K562 (cell line): ENCODE measurements around the gene USP49.

ENCODE experiments used
- CBFA2T2 ChIP-seq: fragments of 450-650 bp; conservative IDR thresholded peaks from 2 replicates; pipeline ENCODE4 v1.6.1; 2017; ENCODE audit warnings: mild to moderate bottlenecking
- ETV1 ChIP-seq: fragments of 450-650 bp; conservative IDR thresholded peaks from 2 replicates; pipeline ENCODE4 v1.6.1; 2016; ENCODE audit warnings: missing genetic modification characterization, control low read depth, low read depth, missing compliant biosample characterization
- EZH2 ChIP-seq: IDR thresholded peaks from 2 replicates; pipeline ENCODE4 v1.6.1; 2012; ENCODE audit warnings: low read depth, mild to moderate bottlenecking, inconsistent platforms, low read length, borderline replicate concordance
- MTA2 ChIP-seq: fragments of 450-650 bp; IDR thresholded peaks from 2 replicates; pipeline ENCODE4 v1.6.1; 2016; ENCODE audit warnings: low read depth
- POU5F1 ChIP-seq: fragments of 150-350 bp; IDR thresholded peaks from 2 replicates; pipeline ENCODE4 v1.6.1; 2014; ENCODE audit warnings: borderline replicate concordance, low read length, low read depth, mild to moderate bottlenecking; ENCODE audit not compliant: partially characterized antibody
- TF ChIP-seq, protein P1 (sequence below): fragments of 250-450 bp; sonication (Bioruptor Pico); IDR thresholded peaks from 2 replicates; pipeline ENCODE4 v1.5.1; 2021; ENCODE audit warnings: mild to moderate bottlenecking
- TF ChIP-seq, protein P2 (sequence below), 3 experiments: IDR thresholded peaks in 2 of 3; conservative IDR thresholded peaks in 1 of 3; 2 replicates each; pipeline ENCODE4 v1.5.1; 2011 to 2012; ENCODE audit warnings: low read length in 3 of 3, mild to moderate bottlenecking in 3 of 3, control low read depth in 2 of 3, improper control_type of control experiment in 1 of 3, inconsistent platforms in 1 of 3, low read depth in 1 of 3, mixed read lengths in 1 of 3, moderate library complexity in 1 of 3; ENCODE audit not compliant: insufficient read depth in 2 of 3
- TF ChIP-seq, protein P3 (sequence below): IDR thresholded peaks from 3 replicates; pipeline ENCODE4 v1.6.1; 2011; ENCODE audit warnings: borderline replicate concordance, mild to moderate bottlenecking; ENCODE audit not compliant: insufficient read length, insufficient read depth
- TF ChIP-seq, protein P4 (sequence below): sonication (generic); formaldehyde crosslinking; IDR thresholded peaks from 2 replicates; pipeline ENCODE4 v1.9.0; 2022; ENCODE audit warnings: mild to moderate bottlenecking, missing genetic modification reagents
- TF ChIP-seq, protein P5 (sequence below): fragments of 250-450 bp; sonication (Bioruptor Pico); IDR thresholded peaks from 2 replicates; pipeline ENCODE4 v1.8.0; 2021; ENCODE audit warnings: moderate library complexity, mild to moderate bottlenecking, inconsistent platforms

DNA sequence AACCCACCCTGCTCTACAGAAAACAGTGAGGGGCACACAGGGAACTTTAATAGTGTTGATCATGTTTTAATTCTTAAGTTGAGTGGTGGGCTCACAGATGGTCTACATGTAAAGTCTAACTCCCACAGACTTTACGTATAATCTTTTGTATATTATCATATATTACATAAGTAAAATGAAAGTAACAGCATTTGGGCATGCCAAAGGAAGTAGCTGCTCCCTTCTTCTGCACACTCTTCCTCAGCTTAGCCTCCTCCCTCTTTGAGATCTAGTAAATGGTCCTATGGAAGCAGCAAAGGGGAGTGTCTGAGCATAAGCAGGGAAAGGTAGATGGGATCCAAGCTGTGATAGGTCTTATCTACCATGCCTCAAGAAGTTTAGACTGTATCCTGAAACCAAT lies 14.6 kb upstream of the USP49 start:
- TF ChIP-seq EZH2 (no peak), MTA2 (no peak), CBFA2T2 (no peak), POU5F1 (no peak), ETV1 (no peak)
- TF ChIP-seq, protein P1, sequence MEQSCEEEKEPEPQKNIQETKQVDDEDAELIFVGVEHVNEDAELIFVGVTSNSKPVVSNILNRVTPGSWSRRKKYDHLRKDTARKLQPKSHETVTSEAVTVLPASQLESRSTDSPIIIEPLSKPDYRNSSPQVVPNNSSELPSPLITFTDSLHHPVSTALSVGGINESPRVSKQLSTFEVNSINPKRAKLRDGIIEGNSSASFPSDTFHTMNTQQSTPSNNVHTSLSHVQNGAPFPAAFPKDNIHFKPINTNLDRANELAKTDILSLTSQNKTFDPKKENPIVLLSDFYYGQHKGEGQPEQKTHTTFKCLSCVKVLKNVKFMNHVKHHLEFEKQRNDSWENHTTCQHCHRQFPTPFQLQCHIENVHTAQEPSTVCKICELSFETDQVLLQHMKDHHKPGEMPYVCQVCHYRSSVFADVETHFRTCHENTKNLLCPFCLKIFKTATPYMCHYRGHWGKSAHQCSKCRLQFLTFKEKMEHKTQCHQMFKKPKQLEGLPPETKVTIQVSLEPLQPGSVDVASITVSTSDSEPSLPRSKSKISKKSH (CRISPR knock-in tag): no peak
- TF ChIP-seq, protein P2, sequence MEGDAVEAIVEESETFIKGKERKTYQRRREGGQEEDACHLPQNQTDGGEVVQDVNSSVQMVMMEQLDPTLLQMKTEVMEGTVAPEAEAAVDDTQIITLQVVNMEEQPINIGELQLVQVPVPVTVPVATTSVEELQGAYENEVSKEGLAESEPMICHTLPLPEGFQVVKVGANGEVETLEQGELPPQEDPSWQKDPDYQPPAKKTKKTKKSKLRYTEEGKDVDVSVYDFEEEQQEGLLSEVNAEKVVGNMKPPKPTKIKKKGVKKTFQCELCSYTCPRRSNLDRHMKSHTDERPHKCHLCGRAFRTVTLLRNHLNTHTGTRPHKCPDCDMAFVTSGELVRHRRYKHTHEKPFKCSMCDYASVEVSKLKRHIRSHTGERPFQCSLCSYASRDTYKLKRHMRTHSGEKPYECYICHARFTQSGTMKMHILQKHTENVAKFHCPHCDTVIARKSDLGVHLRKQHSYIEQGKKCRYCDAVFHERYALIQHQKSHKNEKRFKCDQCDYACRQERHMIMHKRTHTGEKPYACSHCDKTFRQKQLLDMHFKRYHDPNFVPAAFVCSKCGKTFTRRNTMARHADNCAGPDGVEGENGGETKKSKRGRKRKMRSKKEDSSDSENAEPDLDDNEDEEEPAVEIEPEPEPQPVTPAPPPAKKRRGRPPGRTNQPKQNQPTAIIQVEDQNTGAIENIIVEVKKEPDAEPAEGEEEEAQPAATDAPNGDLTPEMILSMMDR (IDR thresholded peaks at IDR 0.05 in 2 of 3, conservative IDR thresholded peaks at IDR 0.05 in 1 of 3; ENCODE audit: insufficient read depth in 2 of 3, low read depth in 1 of 3, low read length in 3 of 3): no peak
- TF ChIP-seq, protein P3, sequence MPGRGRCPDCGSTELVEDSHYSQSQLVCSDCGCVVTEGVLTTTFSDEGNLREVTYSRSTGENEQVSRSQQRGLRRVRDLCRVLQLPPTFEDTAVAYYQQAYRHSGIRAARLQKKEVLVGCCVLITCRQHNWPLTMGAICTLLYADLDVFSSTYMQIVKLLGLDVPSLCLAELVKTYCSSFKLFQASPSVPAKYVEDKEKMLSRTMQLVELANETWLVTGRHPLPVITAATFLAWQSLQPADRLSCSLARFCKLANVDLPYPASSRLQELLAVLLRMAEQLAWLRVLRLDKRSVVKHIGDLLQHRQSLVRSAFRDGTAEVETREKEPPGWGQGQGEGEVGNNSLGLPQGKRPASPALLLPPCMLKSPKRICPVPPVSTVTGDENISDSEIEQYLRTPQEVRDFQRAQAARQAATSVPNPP: no peak
- TF ChIP-seq, protein P4, sequence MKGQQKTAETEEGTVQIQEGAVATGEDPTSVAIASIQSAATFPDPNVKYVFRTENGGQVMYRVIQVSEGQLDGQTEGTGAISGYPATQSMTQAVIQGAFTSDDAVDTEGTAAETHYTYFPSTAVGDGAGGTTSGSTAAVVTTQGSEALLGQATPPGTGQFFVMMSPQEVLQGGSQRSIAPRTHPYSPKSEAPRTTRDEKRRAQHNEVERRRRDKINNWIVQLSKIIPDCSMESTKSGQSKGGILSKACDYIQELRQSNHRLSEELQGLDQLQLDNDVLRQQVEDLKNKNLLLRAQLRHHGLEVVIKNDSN (CRISPR knock-in tag): no peak
- TF ChIP-seq, protein P5, sequence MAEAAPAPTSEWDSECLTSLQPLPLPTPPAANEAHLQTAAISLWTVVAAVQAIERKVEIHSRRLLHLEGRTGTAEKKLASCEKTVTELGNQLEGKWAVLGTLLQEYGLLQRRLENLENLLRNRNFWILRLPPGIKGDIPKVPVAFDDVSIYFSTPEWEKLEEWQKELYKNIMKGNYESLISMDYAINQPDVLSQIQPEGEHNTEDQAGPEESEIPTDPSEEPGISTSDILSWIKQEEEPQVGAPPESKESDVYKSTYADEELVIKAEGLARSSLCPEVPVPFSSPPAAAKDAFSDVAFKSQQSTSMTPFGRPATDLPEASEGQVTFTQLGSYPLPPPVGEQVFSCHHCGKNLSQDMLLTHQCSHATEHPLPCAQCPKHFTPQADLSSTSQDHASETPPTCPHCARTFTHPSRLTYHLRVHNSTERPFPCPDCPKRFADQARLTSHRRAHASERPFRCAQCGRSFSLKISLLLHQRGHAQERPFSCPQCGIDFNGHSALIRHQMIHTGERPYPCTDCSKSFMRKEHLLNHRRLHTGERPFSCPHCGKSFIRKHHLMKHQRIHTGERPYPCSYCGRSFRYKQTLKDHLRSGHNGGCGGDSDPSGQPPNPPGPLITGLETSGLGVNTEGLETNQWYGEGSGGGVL: no peak
